GM19238 (cell line): Measurements from ENCODE around the gene TMPRSS3.

ENCODE experiments used
- DNase-seq: peaks from one replicate; pipeline ENCODE4 v3.0.0; 2011; ENCODE audit warnings: low spot score; ENCODE audit not compliant: insufficient read length

The TMPRSS3 gene

GRCh38 chr21:42389449-42389835 is 6.4 kb downstream of the TMPRSS3 start:
- DNase-seq, result no peak

GRCh38 chr21:42388740-42389448 is 7.0 kb downstream of the TMPRSS3 start:
- DNase-seq, result peak; percentile 33

GRCh38 chr21:42387843-42388340 is 8.0 kb downstream of the TMPRSS3 start:
- DNase-seq, result no peak

- DNase-seq, result no peak
Measured at GRCh38 chr21:42387164-42387563, 8.7 kb downstream of the TMPRSS3 start.

GRCh38 chr21:42386034-42386591 is 9.7 kb downstream of the TMPRSS3 start:
- no peak for DNase-seq

GRCh38 chr21:42385619-42386018 is 10.2 kb downstream of the TMPRSS3 start:
- no peak for DNase-seq

- no peak for DNase-seq
Measured at GRCh38 chr21:42384989-42385388, 10.9 kb downstream of the TMPRSS3 start.

- DNase-seq, result no peak
Measured at GRCh38 chr21:42384156-42384945, 11.5 kb downstream of the TMPRSS3 start.

GRCh38 chr21:42383331-42383730 is 12.5 kb downstream of the TMPRSS3 start:
- no peak for DNase-seq

- DNase-seq, result no peak
Measured at GRCh38 chr21:42382915-42383314, 12.9 kb downstream of the TMPRSS3 start.

GRCh38 chr21:42381347-42381984 is 14.4 kb downstream of the TMPRSS3 start:
- DNase-seq, result no peak

- DNase-seq, result no peak
Measured at GRCh38 chr21:42379426-42380215, 16.2 kb downstream of the TMPRSS3 start.

- no peak for DNase-seq
Measured at GRCh38 chr21:42378418-42378817, 17.4 kb downstream of the TMPRSS3 start.

GRCh38 chr21:42377951-42378340 is 17.9 kb downstream of the TMPRSS3 start:
- no peak for DNase-seq

- no peak for DNase-seq
Measured at GRCh38 chr21:42377211-42377950, 18.5 kb downstream of the TMPRSS3 start.

GRCh38 chr21:42376338-42376982 is 19.4 kb downstream of the TMPRSS3 start:
- peak; percentile 74 for DNase-seq

- no peak for DNase-seq
Measured at GRCh38 chr21:42375966-42376337, 19.9 kb downstream of the TMPRSS3 start.

- DNase-seq, result no peak
Measured at GRCh38 chr21:42375506-42375905, 20.3 kb downstream of the TMPRSS3 start.

- DNase-seq, result no peak
Measured at GRCh38 chr21:42374864-42375499, 20.9 kb downstream of the TMPRSS3 start.
